HL-60 (cell line): ENCODE measurements around the gene C19orf12.

Experiments
- DNase-seq, 2 experiments: peaks; one replicate each; pipeline ENCODE4 v3.0.0-alpha.2; 2010 to 2020; ENCODE audit warnings: low read depth in 1 of 2, low spot score in 1 of 2
- H3K27ac ChIP-seq: fragments of 250-450 bp; sonication (Bioruptor Pico); replicated peaks from 2 replicates; pipeline ENCODE4 v1.5.1; 2020; ENCODE audit warnings: mild to moderate bottlenecking, moderate library complexity
- H3K27me3 ChIP-seq: fragments of 250-450 bp; sonication (Bioruptor Pico); 2 replicates; pipeline ENCODE4 v1.5.1; 2021; ENCODE audit warnings: mild to moderate bottlenecking, moderate library complexity; ENCODE audit not compliant: insufficient read depth, poor library complexity, severe bottlenecking
- H3K4me3 ChIP-seq: replicated peaks from 2 replicates; pipeline ENCODE4 v1.5.1; 2011; ENCODE audit warnings: mild to moderate bottlenecking, control low read depth, low read length; ENCODE audit not compliant: insufficient read depth
- GABPA ChIP-seq: IDR thresholded peaks from 2 replicates; pipeline ENCODE4 v1.6.1; 2012; ENCODE audit warnings: low read depth
- POLR2AphosphoS5 ChIP-seq: IDR thresholded peaks from 2 replicates; pipeline ENCODE4 v1.6.1; 2012; ENCODE audit warnings: low read depth
- SPI1 ChIP-seq: IDR thresholded peaks from 2 replicates; pipeline ENCODE4 v1.6.1; 2012; ENCODE audit warnings: low read depth, mild to moderate bottlenecking, borderline replicate concordance
- TF ChIP-seq, protein P1 (sequence below): IDR thresholded peaks from one replicate; pipeline ENCODE4 v1.5.1; 2011; ENCODE audit warnings: low read length, control low read depth, inconsistent platforms; ENCODE audit not compliant: insufficient read depth
- TF ChIP-seq, protein P2 (sequence below): IDR thresholded peaks from 2 replicates; pipeline ENCODE4 v1.6.1; 2012; ENCODE audit warnings: low read depth; ENCODE audit not compliant: insufficient replicate concordance

Gene C19orf12

DNA sequence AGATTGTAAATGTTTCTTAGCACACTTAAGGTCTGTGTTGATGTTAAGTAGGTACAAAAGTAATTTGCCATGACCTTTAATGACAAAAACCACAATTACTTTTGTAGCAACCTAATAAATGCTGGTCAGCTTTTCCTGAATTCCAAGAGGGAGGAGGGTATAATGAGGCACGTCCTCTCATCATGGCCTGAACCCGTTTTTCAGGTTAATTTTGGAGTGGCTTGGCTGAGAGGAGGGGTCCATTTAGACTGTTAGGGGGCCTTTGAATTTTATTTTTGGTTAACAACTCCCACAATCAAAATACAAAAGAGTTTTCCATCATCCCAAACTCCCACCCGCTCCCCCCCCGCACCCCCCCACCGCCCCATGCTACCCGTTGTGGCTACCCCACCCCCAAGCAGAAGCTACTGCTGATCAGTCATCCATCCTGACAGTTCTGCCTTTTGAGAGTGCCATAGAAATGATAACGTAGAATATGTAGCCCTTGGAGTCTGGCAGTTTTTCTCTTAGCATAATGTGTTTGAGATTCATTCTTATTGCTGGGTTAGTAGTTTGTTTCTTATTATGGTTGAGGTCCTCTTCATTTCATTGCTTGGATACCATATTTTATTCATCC lies 64.2 kb downstream of the C19orf12 start:
- H3K27ac ChIP-seq = no peak overlapping the region
- DNase-seq = no peak
- no peaks in the 10 kb centered on the region for H3K27me3 ChIP-seq
- TF ChIP-seq, protein P1, sequence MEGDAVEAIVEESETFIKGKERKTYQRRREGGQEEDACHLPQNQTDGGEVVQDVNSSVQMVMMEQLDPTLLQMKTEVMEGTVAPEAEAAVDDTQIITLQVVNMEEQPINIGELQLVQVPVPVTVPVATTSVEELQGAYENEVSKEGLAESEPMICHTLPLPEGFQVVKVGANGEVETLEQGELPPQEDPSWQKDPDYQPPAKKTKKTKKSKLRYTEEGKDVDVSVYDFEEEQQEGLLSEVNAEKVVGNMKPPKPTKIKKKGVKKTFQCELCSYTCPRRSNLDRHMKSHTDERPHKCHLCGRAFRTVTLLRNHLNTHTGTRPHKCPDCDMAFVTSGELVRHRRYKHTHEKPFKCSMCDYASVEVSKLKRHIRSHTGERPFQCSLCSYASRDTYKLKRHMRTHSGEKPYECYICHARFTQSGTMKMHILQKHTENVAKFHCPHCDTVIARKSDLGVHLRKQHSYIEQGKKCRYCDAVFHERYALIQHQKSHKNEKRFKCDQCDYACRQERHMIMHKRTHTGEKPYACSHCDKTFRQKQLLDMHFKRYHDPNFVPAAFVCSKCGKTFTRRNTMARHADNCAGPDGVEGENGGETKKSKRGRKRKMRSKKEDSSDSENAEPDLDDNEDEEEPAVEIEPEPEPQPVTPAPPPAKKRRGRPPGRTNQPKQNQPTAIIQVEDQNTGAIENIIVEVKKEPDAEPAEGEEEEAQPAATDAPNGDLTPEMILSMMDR = no peak
- TF ChIP-seq POLR2AphosphoS5 (no peak), SPI1 (no peak), GABPA (no peak)
- TF ChIP-seq, protein P2, sequence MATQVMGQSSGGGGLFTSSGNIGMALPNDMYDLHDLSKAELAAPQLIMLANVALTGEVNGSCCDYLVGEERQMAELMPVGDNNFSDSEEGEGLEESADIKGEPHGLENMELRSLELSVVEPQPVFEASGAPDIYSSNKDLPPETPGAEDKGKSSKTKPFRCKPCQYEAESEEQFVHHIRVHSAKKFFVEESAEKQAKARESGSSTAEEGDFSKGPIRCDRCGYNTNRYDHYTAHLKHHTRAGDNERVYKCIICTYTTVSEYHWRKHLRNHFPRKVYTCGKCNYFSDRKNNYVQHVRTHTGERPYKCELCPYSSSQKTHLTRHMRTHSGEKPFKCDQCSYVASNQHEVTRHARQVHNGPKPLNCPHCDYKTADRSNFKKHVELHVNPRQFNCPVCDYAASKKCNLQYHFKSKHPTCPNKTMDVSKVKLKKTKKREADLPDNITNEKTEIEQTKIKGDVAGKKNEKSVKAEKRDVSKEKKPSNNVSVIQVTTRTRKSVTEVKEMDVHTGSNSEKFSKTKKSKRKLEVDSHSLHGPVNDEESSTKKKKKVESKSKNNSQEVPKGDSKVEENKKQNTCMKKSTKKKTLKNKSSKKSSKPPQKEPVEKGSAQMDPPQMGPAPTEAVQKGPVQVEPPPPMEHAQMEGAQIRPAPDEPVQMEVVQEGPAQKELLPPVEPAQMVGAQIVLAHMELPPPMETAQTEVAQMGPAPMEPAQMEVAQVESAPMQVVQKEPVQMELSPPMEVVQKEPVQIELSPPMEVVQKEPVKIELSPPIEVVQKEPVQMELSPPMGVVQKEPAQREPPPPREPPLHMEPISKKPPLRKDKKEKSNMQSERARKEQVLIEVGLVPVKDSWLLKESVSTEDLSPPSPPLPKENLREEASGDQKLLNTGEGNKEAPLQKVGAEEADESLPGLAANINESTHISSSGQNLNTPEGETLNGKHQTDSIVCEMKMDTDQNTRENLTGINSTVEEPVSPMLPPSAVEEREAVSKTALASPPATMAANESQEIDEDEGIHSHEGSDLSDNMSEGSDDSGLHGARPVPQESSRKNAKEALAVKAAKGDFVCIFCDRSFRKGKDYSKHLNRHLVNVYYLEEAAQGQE = no peak
- H3K4me3 ChIP-seq = no peak overlapping the region
